ENCODE results near the gene KRT4.

- TF ChIP-seq POLR2AphosphoS5 (IDR thresholded peaks at IDR 0.05; ENCODE audit: low read depth, low read length): no peak
- no peak for TF ChIP-seq POLR2A (IDR thresholded peaks at IDR 0.05; ENCODE audit: borderline replicate concordance, extremely low read depth, insufficient read depth, insufficient read length)
- TF ChIP-seq, protein P1, sequence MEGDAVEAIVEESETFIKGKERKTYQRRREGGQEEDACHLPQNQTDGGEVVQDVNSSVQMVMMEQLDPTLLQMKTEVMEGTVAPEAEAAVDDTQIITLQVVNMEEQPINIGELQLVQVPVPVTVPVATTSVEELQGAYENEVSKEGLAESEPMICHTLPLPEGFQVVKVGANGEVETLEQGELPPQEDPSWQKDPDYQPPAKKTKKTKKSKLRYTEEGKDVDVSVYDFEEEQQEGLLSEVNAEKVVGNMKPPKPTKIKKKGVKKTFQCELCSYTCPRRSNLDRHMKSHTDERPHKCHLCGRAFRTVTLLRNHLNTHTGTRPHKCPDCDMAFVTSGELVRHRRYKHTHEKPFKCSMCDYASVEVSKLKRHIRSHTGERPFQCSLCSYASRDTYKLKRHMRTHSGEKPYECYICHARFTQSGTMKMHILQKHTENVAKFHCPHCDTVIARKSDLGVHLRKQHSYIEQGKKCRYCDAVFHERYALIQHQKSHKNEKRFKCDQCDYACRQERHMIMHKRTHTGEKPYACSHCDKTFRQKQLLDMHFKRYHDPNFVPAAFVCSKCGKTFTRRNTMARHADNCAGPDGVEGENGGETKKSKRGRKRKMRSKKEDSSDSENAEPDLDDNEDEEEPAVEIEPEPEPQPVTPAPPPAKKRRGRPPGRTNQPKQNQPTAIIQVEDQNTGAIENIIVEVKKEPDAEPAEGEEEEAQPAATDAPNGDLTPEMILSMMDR (IDR thresholded peaks at IDR 0.05 in 2 of 3, conservative IDR thresholded peaks at IDR 0.05 in 1 of 3; ENCODE audit: borderline replicate concordance in 1 of 3, insufficient read depth in 1 of 3, low read depth in 2 of 3, low read length in 2 of 3): no peak
- TF ChIP-seq ATF3 (IDR thresholded peaks at IDR 0.05): no peak
- TF ChIP-seq ZNF274 (IDR thresholded peaks at IDR 0.05; ENCODE audit: low read depth, low read length): no peak
- no peak for TF ChIP-seq JUND (IDR thresholded peaks at IDR 0.05)
- no peak for TF ChIP-seq RAD21 (IDR thresholded peaks at IDR 0.05; ENCODE audit: low read depth)
These were observed 53.3 kb downstream of the KRT4 start for GRCh38 chr12:52760623-52761022.
